IPS-18c (cell line): Measurements from ENCODE around the gene TESMIN.

Experiments used
- H3K4me3 ChIP-seq: 2 replicates; pipeline ENCODE4 v1.7.0; 2013; ENCODE audit warnings: low read depth, mild to moderate bottlenecking, low read length, moderate library complexity; ENCODE audit not compliant: insufficient read depth
- H3K9me3 ChIP-seq: one replicate; pipeline ENCODE4 v1.6.1; 2013; ENCODE audit warnings: mild to moderate bottlenecking, low read length, moderate library complexity; ENCODE audit not compliant: control insufficient read depth, insufficient read depth

Gene TESMIN

DNA sequence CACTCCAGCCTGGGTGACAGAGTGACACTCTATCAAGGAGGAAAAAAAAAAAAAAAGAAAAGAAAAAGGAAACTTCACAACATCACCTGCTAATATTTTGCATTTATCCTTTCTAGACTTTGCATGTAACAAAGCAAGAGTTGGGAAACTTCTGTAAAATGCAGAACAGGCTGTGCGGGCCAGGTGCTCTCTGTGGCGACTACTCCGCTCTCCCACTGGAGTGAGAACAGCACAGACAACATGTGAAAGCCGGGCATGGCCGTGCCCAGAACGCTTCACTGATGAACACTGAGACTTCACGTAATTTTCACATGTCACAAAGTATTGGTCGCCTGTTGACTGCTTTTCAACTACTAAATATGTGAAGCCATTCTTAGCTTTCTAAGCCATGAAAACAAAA is 15.5 kb upstream of the TESMIN start:
- Histone ChIP-seq H3K9me3 (no peaks in the 10 kb centered on the region), H3K4me3 (no peak overlapping the region)

DNA sequence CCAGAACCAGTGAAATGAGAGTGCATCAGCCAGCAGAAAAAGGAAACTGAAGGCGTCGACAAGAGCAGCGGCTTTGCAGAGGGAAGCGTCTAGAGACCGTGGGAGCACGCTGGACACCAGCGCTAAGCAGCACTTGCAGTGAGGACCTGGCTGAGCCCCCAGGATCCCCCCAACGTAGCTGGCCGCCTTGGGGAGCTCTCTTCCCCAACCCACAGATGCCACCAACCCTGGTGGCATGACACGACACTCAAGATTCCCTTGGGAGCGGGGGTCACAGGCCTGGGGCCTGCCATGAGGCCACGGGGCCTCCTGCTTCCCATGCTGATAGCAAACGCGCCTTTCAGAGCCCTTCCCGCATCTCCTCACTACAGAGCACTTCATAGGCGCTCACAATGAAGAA is 13.4 kb upstream of the TESMIN start:
- no peaks in the 10 kb centered on the region for H3K9me3 ChIP-seq
- H3K4me3 ChIP-seq = no peak overlapping the region

DNA sequence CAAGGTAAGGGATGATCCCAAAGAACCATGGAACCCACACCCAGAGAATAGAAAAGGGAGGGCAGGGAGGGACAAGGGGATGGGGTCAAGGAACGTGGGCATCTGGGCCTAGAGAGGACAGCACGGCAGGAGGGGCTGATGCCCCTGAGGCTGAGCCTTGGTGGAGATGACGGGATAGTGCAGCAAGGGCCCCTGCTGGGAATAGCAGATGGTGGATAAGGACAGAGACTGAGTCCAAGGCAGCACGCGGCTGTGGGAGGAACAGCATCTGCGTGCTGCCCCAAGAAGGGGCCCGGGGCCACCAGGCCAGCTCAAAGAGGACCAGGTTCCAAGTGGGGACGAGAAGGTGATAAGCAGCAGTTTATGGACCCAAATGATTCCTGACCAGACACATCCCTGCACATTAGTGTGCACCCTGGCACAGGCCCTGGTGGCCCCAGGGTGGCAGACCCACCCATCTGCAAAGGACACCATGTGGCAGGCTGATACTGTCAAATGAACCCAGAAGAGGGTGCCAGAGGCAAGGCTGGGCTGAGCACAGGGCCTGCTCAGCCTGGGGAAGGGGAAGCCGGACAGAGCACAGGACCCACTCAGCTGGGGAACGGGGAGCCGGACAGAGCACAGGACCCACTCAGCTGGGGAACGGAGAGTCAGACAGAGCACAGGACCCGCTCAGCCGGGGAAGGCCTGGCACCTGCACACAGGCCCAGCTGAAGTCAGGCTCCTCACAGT is 12.8 kb upstream of the TESMIN start:
- no peak overlapping the region for H3K4me3 ChIP-seq
- H3K9me3 ChIP-seq = no peaks in the 10 kb centered on the region

DNA sequence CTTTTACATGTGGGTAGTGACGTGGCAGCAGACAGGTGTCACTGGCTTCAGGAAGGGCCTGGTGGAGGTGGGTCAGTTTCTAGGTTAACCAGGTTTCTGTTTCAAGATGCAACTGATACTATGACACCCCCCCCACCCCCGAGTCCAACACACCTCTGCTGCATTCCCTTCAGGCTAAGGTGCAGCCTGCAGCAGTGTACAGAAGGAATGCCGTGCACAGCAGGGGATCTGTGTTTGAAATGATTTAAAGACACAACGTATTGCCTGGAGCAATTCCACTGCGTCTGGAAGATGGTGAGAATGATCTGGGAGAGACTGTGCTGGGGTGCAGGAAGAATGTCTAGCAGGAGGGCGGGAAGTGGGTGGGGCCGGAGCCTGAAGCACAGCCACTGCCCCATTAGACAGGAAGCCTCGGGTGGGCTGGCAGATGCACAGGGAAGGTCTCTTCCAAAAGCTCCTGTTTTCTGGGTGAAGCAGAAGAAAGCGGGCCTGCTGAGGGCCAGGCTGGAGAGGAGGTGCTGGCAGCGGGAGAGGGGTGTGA is 11.9 kb upstream of the TESMIN start:
- Histone ChIP-seq H3K4me3 (no peak overlapping the region), H3K9me3 (no peaks in the 10 kb centered on the region)

DNA sequence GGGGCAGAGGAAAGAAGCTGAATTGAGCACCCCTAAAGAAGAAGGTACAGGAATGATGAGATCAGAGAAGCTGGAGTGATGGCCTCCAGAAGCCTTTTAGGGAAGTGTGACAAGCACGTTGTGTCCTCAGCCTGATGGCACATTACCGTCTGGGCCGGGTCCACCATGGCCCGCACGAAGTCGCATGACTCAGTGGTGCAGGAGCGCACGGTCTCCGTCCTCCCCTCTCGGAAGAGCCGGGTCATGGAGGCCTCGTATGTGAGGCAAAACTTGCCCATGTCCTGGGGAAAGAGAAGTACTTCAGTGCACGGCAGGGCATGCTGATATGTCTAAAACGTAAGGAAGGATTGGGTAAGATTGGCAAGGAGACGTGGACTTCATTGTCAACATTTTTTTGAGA is 11.2 kb upstream of the TESMIN start:
- H3K9me3 ChIP-seq = no peaks in the 10 kb centered on the region
- no peak overlapping the region for H3K4me3 ChIP-seq

DNA sequence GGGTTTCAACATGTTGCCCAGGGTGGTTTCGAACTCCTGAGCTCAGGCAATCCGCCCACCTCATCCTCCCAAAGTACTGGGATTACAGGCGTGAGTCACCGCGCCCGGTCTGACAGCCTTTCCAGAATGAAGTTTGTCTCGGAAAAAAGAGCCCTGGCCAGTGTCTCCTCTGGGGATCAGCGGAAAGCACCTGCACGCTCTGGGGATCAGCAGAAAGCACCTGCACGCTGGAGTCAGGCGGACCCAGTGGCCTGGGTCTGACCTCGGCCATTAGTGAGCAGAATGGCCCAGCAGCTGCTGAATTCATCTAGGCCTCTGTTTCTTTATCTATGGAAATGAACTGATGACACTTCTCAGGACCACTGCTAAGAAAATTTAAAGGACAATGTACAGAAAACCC is 10.5 kb upstream of the TESMIN start:
- Histone ChIP-seq H3K9me3 (no peaks in the 10 kb centered on the region), H3K4me3 (no peak overlapping the region)

DNA sequence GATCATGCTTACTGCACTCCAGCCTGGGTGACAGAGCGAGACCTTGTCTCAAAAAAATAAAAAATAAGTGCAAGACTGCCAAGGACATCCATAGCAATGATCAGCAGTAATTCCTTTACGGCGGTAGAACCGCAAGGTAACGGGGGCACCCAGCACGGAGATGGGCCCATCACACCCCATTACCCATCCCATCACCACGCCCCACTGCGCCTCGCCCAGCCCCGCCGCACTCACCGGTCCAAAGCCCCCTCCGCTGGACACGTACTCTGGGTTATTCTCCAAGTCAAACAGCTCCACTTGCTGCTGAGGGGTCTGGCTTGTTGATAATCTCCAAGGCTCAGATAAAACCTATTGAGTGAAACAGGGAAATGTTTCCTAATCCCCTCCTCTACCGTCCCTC is 8.7 kb upstream of the TESMIN start:
- no peaks in the 10 kb centered on the region for H3K9me3 ChIP-seq
- H3K4me3 ChIP-seq = no peak overlapping the region

DNA sequence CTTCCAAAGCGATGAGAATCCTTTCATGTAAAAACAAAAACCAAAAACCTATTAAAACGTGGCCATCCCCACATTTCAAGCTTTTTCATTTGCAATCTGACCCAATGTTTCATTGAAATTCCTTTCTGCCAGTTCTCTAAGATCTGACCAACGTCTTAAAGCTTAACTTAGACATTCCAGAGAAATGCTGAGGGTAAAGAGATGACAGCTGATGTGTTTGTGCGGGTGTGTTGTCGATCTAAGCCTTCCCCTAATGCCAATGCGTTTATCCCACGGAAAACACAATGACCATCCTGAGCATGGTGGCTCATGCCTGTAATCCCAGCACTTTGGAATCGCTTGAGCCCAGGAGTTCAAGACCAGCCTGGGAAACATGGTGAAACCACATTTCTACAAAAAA is 6.4 kb upstream of the TESMIN start:
- H3K9me3 ChIP-seq = no peaks in the 10 kb centered on the region
- no peak overlapping the region for H3K4me3 ChIP-seq

DNA sequence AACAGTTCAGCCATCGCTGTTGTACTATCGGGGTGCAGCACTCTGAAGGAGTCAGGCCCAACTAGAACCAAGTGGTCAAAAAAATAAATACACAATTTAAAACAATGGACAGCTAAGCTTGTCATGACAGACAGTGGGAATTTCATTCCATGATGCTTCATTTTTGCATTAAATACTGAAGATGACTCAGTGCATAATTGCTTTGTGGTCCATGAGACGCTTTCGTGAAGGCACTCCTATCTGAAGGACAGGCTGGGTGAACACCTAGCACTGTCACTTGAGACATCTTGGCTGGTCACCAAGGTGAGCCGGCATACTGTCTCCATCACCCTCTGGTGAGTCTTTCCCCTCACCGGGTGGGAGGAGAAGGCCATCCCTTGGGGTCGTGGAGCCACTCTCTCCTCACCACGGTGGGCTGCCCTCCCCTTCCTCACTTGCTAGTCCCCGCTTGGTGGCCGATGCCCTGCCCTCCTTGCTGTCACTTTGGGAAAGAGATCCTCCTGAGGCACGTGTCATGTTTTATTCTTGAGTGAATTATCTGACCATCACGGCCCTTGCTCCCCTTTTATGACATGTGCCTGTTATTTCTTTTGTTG is 4.9 kb upstream of the TESMIN start:
- Histone ChIP-seq H3K9me3 (no peaks in the 10 kb centered on the region), H3K4me3 (no peak overlapping the region)

DNA sequence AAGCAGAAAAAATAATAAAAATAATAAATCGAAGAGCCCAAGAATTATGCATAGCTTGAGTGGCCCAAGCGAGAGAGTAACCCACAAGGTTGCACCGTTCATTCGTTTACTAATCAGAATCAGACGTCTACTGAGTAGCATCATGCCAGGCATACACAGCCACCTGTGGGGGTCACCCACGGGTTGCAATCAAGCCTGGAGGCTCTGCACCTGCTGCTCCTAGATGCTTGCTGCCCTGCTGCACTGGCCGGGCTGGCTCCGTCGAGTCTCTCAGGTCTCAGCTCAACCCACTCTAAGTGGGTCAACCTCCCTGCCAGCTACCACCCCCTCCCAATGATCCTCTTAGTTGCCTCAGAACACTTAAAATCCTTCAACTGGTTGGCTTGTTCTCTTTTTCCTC is 2.0 kb upstream of the TESMIN start:
- Histone ChIP-seq H3K4me3 (no peak overlapping the region), H3K9me3 (no peaks in the 10 kb centered on the region)

DNA sequence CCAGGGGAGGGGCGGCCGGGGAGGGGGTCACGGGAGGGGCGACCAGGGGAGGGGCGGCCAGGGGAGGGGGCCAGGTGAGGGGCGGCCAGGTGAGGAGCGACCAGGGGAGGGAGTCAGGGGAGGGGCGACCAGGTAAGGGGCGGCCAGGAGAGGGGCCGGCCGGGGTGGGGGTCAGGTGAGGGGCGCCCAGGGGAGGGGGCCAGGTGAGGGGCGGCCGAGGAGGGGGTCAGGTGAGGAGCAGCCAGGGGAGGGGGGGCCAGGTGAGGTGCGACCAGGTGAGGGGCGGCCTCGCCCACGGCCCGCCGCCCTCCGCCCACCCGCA is 355 bp downstream of the TESMIN start:
- H3K4me3 ChIP-seq = peak overlapping the region; percentile 56; the same call in 1 of the 2 replicates
- no peaks in the 10 kb centered on the region for H3K9me3 ChIP-seq

DNA sequence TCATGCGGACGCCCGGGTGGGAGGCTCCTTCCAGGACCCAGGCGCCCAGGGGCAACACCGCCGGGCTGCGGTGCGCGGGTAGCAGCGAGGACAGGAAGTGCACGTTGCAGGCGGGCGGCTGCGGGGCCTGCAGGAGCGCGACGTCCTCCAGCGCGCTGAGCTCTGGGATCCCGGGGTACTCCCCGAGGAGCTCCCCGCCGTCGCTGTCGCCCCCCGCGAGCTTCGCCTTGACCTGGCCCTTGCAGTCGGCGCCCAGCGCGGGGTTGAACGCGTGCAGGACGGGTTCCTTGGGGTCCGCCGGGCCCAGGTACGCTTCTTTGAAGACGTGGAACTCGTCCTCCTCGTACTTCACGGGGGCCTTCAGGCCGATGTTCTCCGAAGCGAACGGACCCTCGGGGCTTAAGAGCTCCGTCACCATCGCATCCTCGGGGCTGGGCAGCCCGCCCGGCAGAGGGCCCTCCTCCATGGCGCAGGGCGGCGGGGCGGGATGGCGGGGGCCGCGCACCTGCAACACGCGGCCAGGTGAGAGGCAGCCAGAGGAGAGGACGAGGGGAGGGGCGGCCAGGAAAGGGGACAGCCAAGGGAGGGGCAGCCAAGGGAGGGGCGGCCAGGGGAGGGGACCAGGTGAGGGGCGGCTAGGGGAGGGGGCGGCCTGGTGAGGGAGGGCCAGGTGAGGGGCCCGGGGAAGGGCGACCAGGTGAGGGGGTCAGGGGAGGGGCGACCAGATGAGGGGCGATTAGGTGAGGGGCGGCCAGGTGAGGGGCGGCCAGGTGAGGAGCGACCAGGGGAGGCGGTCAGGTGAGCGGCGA is 921 bp downstream of the TESMIN start:
- peak overlapping the region; percentile 52 for H3K4me3 ChIP-seq
- H3K9me3 ChIP-seq = no peaks in the 10 kb centered on the region

DNA sequence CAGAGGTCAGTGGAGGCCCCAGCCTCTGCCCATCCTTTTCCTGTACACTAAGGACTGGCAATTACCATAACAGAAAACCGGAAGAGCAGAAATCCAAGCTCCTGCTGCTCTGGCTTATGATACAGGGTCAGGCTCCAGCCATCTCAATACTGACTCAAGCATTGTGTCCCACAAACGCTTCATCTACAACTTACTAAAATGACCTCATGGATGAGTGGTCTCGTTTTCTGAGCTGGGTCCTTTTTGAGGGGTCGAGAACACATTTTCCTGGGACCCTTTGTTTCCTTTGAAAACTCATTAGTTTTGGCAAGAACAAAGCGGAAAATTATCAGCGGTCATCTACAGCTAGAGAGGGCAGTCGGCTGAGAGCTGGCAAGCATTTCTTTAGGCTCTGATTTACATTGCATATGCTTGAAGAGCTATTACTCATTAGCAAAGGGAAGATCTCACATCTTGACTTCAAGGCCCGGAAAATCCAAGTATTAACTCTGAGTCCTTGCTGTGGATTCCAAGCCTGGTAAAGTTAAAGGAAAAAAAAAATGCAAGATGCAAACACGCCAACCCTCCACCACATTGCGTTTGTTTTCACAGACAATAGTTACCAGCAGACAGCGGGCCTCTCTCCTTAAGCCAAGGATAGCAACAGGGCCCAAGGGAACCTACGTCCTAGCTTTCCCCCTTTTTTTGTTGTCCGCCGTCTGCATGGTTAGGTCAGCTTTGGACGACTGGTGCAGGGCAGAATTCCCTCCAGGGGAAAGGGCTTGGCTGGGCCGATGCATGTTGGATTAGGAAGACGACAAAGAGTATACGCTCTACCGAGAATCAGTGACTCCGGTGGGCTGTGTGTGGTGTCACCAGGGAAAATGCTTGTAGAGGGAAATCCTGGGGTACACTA is 1.8 kb downstream of the TESMIN start:
- Histone ChIP-seq H3K9me3 (no peaks in the 10 kb centered on the region), H3K4me3 (peak overlapping the region; percentile 52)

DNA sequence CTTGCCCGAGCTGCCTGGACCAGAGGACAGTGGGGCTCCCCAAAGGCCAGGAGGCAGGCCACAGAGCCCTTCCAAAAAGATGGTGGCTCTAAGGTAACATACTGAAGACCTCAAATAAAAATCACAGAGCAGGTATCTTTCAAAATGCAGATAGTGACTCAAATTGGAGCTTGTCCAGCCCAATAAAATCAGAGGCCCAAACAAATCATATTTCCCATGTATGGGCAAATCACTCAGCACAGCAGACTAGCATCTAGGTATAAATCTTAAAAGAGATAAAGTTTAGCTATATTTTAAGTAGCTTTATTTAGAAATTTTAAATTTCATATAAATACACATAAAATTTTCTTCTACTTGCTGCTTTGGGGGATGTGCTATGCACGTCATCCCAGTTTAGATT is 3.3 kb downstream of the TESMIN start:
- H3K9me3 ChIP-seq = no peaks in the 10 kb centered on the region

DNA sequence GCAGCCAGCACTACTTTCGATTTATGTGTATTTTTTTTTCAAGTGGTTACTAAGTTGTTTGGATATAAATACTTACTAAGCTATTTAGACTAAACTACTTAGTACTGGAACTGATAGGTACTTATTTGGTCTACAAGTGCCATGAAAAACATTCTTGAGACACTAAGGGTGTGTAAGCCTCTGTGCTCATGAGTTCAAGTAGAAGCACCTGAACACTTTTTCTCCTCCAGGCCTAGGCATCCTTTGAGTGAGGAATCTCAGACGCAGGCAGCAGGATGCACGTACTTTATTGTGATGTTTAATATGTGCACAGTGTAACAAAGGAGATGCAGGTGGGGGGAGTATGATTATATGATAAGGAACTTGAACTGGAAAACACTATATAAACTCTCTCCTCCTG is 7.8 kb downstream of the TESMIN start:
- Histone ChIP-seq H3K4me3 (no peak overlapping the region), H3K9me3 (no peaks in the 10 kb centered on the region)

More for the DNA sequence above, 3.3 kb downstream of the TESMIN start:
- no peak overlapping the region for H3K4me3 ChIP-seq

DNA sequence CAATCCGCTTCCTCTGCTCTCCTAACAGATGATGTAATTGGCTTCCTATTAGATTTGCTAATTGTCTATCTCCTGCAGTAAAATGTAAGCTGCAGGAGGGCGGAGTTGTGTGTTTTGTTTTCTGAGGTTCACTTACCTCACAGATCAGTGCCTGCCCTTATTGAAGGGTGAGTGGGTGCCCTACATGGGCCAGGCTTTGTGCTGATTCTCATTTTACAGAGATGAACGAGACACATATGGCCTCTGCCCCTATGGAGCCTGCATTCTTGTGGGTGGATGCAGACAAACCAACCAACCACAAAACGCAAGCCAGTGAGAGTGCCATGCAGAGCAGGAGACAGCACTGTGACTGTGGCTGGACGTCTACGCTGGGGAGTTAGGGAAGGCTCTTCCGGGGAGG is 9.9 kb downstream of the TESMIN start:
- no peak overlapping the region for H3K4me3 ChIP-seq
- H3K9me3 ChIP-seq = no peaks in the 10 kb centered on the region

DNA sequence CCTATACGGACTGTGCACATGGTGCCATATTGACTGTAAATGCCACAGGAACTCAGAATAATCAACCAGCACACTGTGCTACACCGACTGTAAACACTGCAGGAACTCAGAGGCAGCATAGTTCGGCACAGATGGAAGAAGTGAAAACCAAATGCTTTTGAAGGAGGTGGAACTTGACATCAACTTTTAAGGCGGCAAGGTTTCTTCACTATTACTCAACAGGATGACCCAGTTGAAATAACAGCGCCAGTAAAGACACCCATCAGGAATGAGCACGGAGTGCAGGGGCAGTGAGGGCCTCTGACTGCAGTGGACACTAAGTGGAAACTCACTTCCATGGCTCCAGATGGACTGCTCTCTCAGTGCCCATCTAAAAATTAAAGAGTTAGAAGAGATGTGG is 15.7 kb downstream of the TESMIN start:
- H3K9me3 ChIP-seq = no peaks in the 10 kb centered on the region
- H3K4me3 ChIP-seq = no peak overlapping the region
